ENCODE measurements around the gene EPB41L5. TPM values are rescaled to one million over a fixed set of nuclear protein-coding genes. Genes with fewer than 3 reads are reported as not detected.
A peak's percentile ranks its signal among the peaks of the same experiment; 100 is the strongest.
"Not testable (repeated sequence)": the region's sequence is repeated elsewhere in the genome, so short reads cannot be mapped to it uniquely, and the experiment has no call there.

EPB41L5 gene
- total RNA-seq, 1 donor from 2014 or later = 40.3 TPM

GRCh38 chr2:120142528-120143219, 129.8 kb downstream of the EPB41L5 start:
- DNase-seq = peak; percentile 12

GRCh38 chr2:120148229-120148628, 135.4 kb downstream of the EPB41L5 start:
- no peak for DNase-seq

GRCh38 chr2:120148669-120149068, 135.8 kb downstream of the EPB41L5 start:
- no peak for DNase-seq

- no peak for DNase-seq
Observed at GRCh38 chr2:120149406-120149805, 136.5 kb downstream of the EPB41L5 start.

GRCh38 chr2:120150040-120150482, 137.2 kb downstream of the EPB41L5 start:
- DNase-seq = no peak

- DNase-seq = no peak
Observed at GRCh38 chr2:120155308-120155707, 142.4 kb downstream of the EPB41L5 start.

GRCh38 chr2:120158658-120159057, 145.8 kb downstream of the EPB41L5 start:
- DNase-seq = not testable (repeated sequence)

GRCh38 chr2:120161190-120161589, 148.3 kb downstream of the EPB41L5 start:
- no peak for DNase-seq

- DNase-seq = no peak
Observed at GRCh38 chr2:120162716-120163115, 149.8 kb downstream of the EPB41L5 start.

- no peak for DNase-seq
Observed at GRCh38 chr2:120167272-120167671, 154.4 kb downstream of the EPB41L5 start.

- DNase-seq = no peak
Observed at GRCh38 chr2:120169020-120169419, 156.1 kb downstream of the EPB41L5 start.

GRCh38 chr2:120174963-120175581, 162.2 kb downstream of the EPB41L5 start:
- peak; percentile 89 for DNase-seq

GRCh38 chr2:120176526-120176925, 163.6 kb downstream of the EPB41L5 start:
- DNase-seq = no peak

- DNase-seq = peak; percentile 24
Observed at GRCh38 chr2:120177001-120177621, 164.2 kb downstream of the EPB41L5 start.

GRCh38 chr2:120177973-120178372, 165.1 kb downstream of the EPB41L5 start:
- no peak for DNase-seq

- no peak for DNase-seq
Observed at GRCh38 chr2:120179396-120179795, 166.5 kb downstream of the EPB41L5 start.

GRCh38 chr2:120180066-120180465, 167.2 kb downstream of the EPB41L5 start:
- no peak for DNase-seq

GRCh38 chr2:120182019-120182560, 169.2 kb downstream of the EPB41L5 start:
- no peak for DNase-seq

- no peak for DNase-seq
Observed at GRCh38 chr2:120189189-120189588, 176.3 kb downstream of the EPB41L5 start.

- DNase-seq = no peak
Observed at GRCh38 chr2:120192280-120192679, 179.4 kb downstream of the EPB41L5 start.

GRCh38 chr2:120195553-120195952, 182.7 kb downstream of the EPB41L5 start:
- no peak for DNase-seq

GRCh38 chr2:120199817-120200459, 187.1 kb downstream of the EPB41L5 start:
- DNase-seq = not testable (repeated sequence)
